Measurements from ENCODE around the gene ZNF280B. TPM values are rescaled to one million over a fixed set of nuclear protein-coding genes. Genes with fewer than 3 reads are reported as not detected.

The ZNF280B gene
- total RNA-seq, 4 donors from 2014 or later, result under 0.01 to 3.8 (median 0.88) TPM; not detected in 1

DNA sequence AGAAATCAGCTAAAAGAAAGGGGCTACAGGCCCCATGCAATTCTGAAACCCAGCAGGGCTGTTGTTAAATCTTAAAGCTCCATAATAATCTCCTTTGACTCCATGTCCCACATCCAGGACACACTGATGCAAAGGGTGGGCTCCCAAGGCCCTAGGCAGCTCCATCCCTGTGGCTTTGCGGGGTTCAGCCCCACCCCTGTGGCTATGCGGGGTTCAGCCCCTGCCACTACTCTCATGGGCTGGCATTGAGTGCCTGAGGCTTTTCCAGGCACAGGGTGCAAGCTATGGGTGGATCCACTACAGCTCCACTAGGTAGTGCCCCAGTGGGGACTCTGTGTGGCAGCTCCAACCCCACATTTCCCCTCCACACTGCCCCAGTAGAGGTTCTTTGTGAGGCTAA is 20.2 kb upstream of the ZNF280B start:
- no peaks in the 10 kb centered on the region for H3K27me3 ChIP-seq
- H3K27ac ChIP-seq, result no peak overlapping the region
- H3K4me1 ChIP-seq, result no peaks in the 10 kb centered on the region
- DNase-seq, result no peak
- H3K9me3 ChIP-seq, result no peaks in the 10 kb centered on the region
- intact Hi-C loops (cut with DNase I; ENCODE audit: low total_unique reads), result no loop called here
- no peaks in the 10 kb centered on the region for H3K36me3 ChIP-seq
- TF ChIP-seq, protein P1, sequence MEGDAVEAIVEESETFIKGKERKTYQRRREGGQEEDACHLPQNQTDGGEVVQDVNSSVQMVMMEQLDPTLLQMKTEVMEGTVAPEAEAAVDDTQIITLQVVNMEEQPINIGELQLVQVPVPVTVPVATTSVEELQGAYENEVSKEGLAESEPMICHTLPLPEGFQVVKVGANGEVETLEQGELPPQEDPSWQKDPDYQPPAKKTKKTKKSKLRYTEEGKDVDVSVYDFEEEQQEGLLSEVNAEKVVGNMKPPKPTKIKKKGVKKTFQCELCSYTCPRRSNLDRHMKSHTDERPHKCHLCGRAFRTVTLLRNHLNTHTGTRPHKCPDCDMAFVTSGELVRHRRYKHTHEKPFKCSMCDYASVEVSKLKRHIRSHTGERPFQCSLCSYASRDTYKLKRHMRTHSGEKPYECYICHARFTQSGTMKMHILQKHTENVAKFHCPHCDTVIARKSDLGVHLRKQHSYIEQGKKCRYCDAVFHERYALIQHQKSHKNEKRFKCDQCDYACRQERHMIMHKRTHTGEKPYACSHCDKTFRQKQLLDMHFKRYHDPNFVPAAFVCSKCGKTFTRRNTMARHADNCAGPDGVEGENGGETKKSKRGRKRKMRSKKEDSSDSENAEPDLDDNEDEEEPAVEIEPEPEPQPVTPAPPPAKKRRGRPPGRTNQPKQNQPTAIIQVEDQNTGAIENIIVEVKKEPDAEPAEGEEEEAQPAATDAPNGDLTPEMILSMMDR (IDR thresholded peaks at IDR 0.05), result no peak
- no peak overlapping the region for H3K4me3 ChIP-seq

DNA sequence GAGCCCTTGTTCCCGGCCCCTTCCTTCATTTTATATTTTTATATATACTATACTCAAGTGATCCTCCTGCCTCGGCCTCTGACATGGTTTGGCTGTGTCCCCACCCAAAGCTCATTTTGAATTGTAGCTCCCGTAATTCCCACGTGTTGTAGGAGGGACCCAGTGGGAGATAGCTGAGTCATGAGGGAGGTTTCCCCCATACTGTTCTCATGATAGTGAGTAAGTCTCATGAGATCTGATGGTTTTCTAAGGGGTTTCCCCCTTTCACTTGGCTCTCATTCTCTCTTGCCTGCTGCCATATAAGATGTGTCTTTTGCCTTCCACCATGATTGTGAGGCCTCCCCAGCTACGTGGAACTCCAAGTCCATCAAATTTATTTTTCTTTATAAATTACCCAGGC is 18.8 kb upstream of the ZNF280B start:
- no peak overlapping the region for H3K27ac ChIP-seq
- H3K4me3 ChIP-seq, result no peak overlapping the region
- no peaks in the 10 kb centered on the region for H3K36me3 ChIP-seq
- no peak for DNase-seq
- H3K27me3 ChIP-seq, result no peaks in the 10 kb centered on the region
- no peaks in the 10 kb centered on the region for H3K4me1 ChIP-seq
- TF ChIP-seq POLR2A (IDR thresholded peaks at IDR 0.05), result no peak
- TF ChIP-seq, protein P1 (IDR thresholded peaks at IDR 0.05), result no peak
- H3K9me3 ChIP-seq, result no peaks in the 10 kb centered on the region
- intact Hi-C loops (cut with DNase I; ENCODE audit: low total_unique reads), result no loop called here

DNA sequence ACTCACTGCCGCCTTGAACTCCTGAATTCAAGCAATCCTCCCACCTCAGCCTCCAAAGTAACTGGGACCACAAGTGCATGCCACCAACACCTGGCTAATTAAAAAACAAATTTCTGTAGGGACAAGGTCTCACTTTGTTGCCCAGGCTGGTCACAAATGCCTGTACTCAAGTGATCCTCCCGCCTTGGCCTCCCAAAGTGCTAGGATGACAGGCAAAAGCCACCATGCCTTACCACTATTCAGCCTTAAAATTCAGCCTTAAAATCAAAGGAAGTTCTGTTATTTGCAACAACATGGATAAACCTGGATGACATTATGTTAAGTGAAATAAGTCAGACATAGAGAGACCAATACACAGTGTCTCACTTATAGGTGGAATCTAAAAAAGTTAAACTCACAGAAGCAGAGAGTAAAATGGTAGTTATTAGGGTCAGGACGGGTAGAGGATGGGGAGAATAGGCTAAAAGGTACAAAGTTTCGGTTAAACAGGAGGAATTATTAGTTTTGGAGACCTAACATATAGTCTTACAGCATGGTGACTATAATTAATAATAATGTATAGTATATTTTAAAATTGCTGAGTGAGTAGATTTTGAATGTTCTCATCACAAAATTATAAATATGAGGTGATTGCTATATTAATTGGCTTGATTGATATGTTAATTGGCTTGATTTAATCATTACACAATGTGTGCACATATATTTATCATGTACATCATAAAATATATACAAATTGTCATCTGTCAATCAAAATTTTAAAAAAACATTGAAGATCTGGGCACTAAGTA is 17.8 kb upstream of the ZNF280B start:
- Histone ChIP-seq H3K27me3 (no peaks in the 10 kb centered on the region), H3K4me1 (no peaks in the 10 kb centered on the region), H3K4me3 (no peak overlapping the region), H3K9me3 (no peaks in the 10 kb centered on the region), H3K36me3 (no peaks in the 10 kb centered on the region), H3K27ac (no peak overlapping the region)
- TF ChIP-seq, protein P1 (IDR thresholded peaks at IDR 0.05), result no peak
- TF ChIP-seq POLR2A (IDR thresholded peaks at IDR 0.05), result no peak
- intact Hi-C loops (cut with DNase I; ENCODE audit: low total_unique reads), result no loop called here
- no peak for DNase-seq

DNA sequence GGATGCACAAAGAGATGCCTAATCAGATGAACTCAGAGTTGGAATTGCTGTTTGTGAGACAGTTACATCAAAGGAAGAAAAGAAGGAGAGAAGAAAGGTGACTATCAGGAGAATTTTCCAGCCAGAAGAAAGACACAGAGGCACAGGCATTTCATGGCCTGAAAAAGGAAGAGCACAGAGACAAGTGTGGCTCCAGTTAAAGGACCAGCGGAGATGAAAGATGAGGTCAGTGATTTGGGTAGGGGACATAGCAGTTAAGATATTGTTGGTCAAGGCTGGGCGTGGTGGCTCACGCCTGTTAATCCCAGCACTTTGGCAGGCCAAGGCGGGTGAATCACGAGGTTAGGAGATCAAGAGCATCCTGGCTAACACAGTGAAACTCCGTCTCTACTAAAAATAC is 15.0 kb upstream of the ZNF280B start:
- no peak overlapping the region for H3K4me3 ChIP-seq
- DNase-seq, result no peak
- no peaks in the 10 kb centered on the region for H3K9me3 ChIP-seq
- TF ChIP-seq, protein P1 (IDR thresholded peaks at IDR 0.05), result no peak
- TF ChIP-seq POLR2A (IDR thresholded peaks at IDR 0.05), result no peak
- H3K36me3 ChIP-seq, result no peaks in the 10 kb centered on the region
- intact Hi-C loops (cut with DNase I; ENCODE audit: low total_unique reads), result no loop called here
- H3K27me3 ChIP-seq, result no peaks in the 10 kb centered on the region
- H3K4me1 ChIP-seq, result no peaks in the 10 kb centered on the region
- H3K27ac ChIP-seq, result no peak overlapping the region

DNA sequence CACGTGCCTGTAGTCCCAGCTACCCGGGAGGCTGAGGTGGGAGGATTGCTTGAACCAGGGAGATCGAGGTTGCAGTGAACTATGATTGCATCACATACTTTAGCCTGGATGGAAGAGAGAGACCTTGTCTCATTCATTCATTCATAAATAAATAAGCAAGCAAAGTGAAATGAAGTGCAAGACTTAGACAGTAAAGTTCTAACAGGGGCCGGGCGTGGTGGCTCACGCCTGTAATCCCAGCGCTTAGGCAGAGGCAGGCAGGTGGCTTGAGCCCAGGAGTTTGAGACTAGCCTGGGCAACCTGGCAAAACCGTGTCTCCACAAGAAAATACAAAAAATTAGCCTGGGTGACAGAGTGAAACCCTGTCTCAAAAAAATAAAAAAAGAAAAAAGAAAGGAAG is 13.1 kb upstream of the ZNF280B start:
- Histone ChIP-seq H3K4me3 (no peak overlapping the region), H3K27ac (no peak overlapping the region), H3K27me3 (no peaks in the 10 kb centered on the region), H3K4me1 (no peaks in the 10 kb centered on the region), H3K9me3 (no peaks in the 10 kb centered on the region), H3K36me3 (no peaks in the 10 kb centered on the region)
- intact Hi-C loops (cut with DNase I; ENCODE audit: low total_unique reads), result no loop called here
- DNase-seq, result no peak
- TF ChIP-seq, protein P1 (IDR thresholded peaks at IDR 0.05), result no peak
- TF ChIP-seq POLR2A (IDR thresholded peaks at IDR 0.05), result no peak

All from uterus (tissue), 4 donors.